Cardiac ventricle fibroblast (primary cell): ENCODE measurements around the gene DNAJC4. TPM values are rescaled to one million over a fixed set of nuclear protein-coding genes. Genes with fewer than 3 reads are reported as not detected.

ENCODE experiments used
- total RNA-seq: library from RNA; depleted of rRNA; stranded (reverse); fragments of >200 nt; gene quantifications from 2 replicates; pipeline ENCODE4 v1.2.3, GENCODE V29; 2015

DNAJC4 gene
- 9.1 and 11.5 TPM in 2 replicates for total RNA-seq

GRCh38 chr11:64230171-64230984 is at the start of gene DNAJC4:
DNAJC4 (plus strand) TSS chr11:64230548; CDS start chr11:64230855, 307 bp downstream.

GRCh38 chr11:64185693-64186491 is 44.5 kb upstream of the DNAJC4 start, which contains the start of gene STIP1:
STIP1 (plus strand) TSS chr11:64186171; CDS start chr11:64186262, 91 bp downstream.

GRCh38 chr11:64206457-64207255 is 23.7 kb upstream of the DNAJC4 start, which contains the start of gene FERMT3:
FERMT3 (plus strand) TSS chr11:64206721; CDS start chr11:64207365, 644 bp downstream.

GRCh38 chr11:64225608-64226506 is 4.5 kb upstream of the DNAJC4 start, which contains the start of the genes NUDT22 and TRPT1:
NUDT22 (plus strand) TSS chr11:64226274; CDS start chr11:64226653, 379 bp downstream.
TRPT1 (minus strand) TSS chr11:64226186; CDS start chr11:64225860, 326 bp downstream.

GRCh38 chr11:64233913-64234586 is 3.7 kb downstream of the DNAJC4 start, which contains the start of gene VEGFB:
VEGFB (plus strand) TSS chr11:64234584; CDS start chr11:64234834, 250 bp downstream.

GRCh38 chr11:64240435-64241240 is 10.3 kb downstream of the DNAJC4 start, which contains the start of gene FKBP2:
FKBP2 (plus strand) TSS chr11:64241095; CDS start chr11:64242388, 1,293 bp downstream.

GRCh38 chr11:64246871-64247728 is 16.8 kb downstream of the DNAJC4 start, which contains the start of gene PPP1R14B:
PPP1R14B (minus strand) TSS chr11:64246943; CDS start chr11:64246673, 270 bp downstream.

GRCh38 chr11:64251016-64251752 is 20.8 kb downstream of the DNAJC4 start, which contains the start of gene PLCB3:
PLCB3 (plus strand) TSS chr11:64251530; CDS start chr11:64251650, 120 bp downstream.

Other genes with a start within 250 kb of the DNAJC4 start
- 54.5 and 64.1 TPM in 2 replicates for gene OTUB1, start 244.1 kb upstream of the DNAJC4 start, total RNA-seq
- 0.06 TPM in 1 of 2 replicates, not detected in the other for gene FLRT1, start 194.6 kb upstream of the DNAJC4 start, total RNA-seq
- 14.9 and 15.3 TPM in 2 replicates for gene MACROD1, start 64.4 kb upstream of the DNAJC4 start, total RNA-seq
- 68.7 and 86.9 TPM in 2 replicates for gene STIP1, start 44.4 kb upstream of the DNAJC4 start, total RNA-seq
- gene FERMT3, start 23.8 kb upstream of the DNAJC4 start, total RNA-seq: 13.7 and 14.4 TPM in 2 replicates
- gene TRPT1, start 4.4 kb upstream of the DNAJC4 start, total RNA-seq: 16.2 and 19.6 TPM in 2 replicates
- gene NUDT22, start 4.3 kb upstream of the DNAJC4 start, total RNA-seq: 52.1 and 60.7 TPM in 2 replicates
- gene VEGFB, start 4.0 kb downstream of the DNAJC4 start, total RNA-seq: 73.3 and 75.0 TPM in 2 replicates
- gene FKBP2, start 10.5 kb downstream of the DNAJC4 start, total RNA-seq: 82.6 and 104 TPM in 2 replicates
- gene PPP1R14B, start 16.4 kb downstream of the DNAJC4 start, total RNA-seq: 155 and 170 TPM in 2 replicates
- 26.1 TPM in 2 replicates for gene PLCB3, start 21.0 kb downstream of the DNAJC4 start, total RNA-seq
- 91.3 and 117 TPM in 2 replicates for gene BAD, start 54.1 kb downstream of the DNAJC4 start, total RNA-seq
- gene GPR137, start 55.3 kb downstream of the DNAJC4 start, total RNA-seq: 29.6 and 31.4 TPM in 2 replicates
- not detected in 2 replicates for gene KCNK4, start 60.8 kb downstream of the DNAJC4 start, total RNA-seq
- 0.24 TPM in 1 of 2 replicates, not detected in the other for gene CATSPERZ, start 69.8 kb downstream of the DNAJC4 start, total RNA-seq
- gene ESRRA, start 75.0 kb downstream of the DNAJC4 start, total RNA-seq: 28.1 and 36.4 TPM in 2 replicates
- 202 and 252 TPM in 2 replicates for gene TRMT112, start 87.0 kb downstream of the DNAJC4 start, total RNA-seq
- gene PRDX5, start 87.6 kb downstream of the DNAJC4 start, total RNA-seq: 297 and 314 TPM in 2 replicates
- 0.54 and 0.69 TPM in 2 replicates for gene CCDC88B, start 109.7 kb downstream of the DNAJC4 start, total RNA-seq
- 30.3 and 38.8 TPM in 2 replicates for gene RPS6KA4, start 128.6 kb downstream of the DNAJC4 start, total RNA-seq